Fibroblast of skin of right quadriceps (primary cell): ENCODE results near the gene TMEM164.
"Not testable (repeated sequence)": the region's sequence is repeated elsewhere in the genome, so short reads cannot be mapped to it uniquely, and the experiment has no call there.

Source experiments
- DNase-seq: peaks from one replicate; pipeline ENCODE4 v3.0.0-alpha.2; 2013

TMEM164 gene

GRCh38 chrX:110138557-110138956 is 135.6 kb downstream of the TMEM164 start:
- no peak for DNase-seq

GRCh38 chrX:110139172-110139571 is 136.3 kb downstream of the TMEM164 start:
- DNase-seq = no peak

GRCh38 chrX:110142096-110142495 is 139.2 kb downstream of the TMEM164 start:
- DNase-seq = no peak

- DNase-seq = no peak
These were observed 140.7 kb downstream of the TMEM164 start for GRCh38 chrX:110143454-110144210.

GRCh38 chrX:110145311-110145710 is 142.4 kb downstream of the TMEM164 start:
- DNase-seq = no peak

GRCh38 chrX:110145854-110146253 is 142.9 kb downstream of the TMEM164 start:
- peak; percentile 26 for DNase-seq

- peak; percentile 39 for DNase-seq
These were observed 143.6 kb downstream of the TMEM164 start for GRCh38 chrX:110146521-110146920.

GRCh38 chrX:110153244-110153643 is 150.3 kb downstream of the TMEM164 start:
- no peak for DNase-seq

GRCh38 chrX:110153896-110154295 is 151.0 kb downstream of the TMEM164 start:
- no peak for DNase-seq

- DNase-seq = not testable (repeated sequence)
These were observed 151.4 kb downstream of the TMEM164 start for GRCh38 chrX:110154328-110154727.

- DNase-seq = no peak
These were observed 152.8 kb downstream of the TMEM164 start for GRCh38 chrX:110155759-110156158.

GRCh38 chrX:110156167-110156754 is 153.3 kb downstream of the TMEM164 start:
- DNase-seq = no peak

GRCh38 chrX:110157444-110157843 is 154.5 kb downstream of the TMEM164 start:
- no peak for DNase-seq

GRCh38 chrX:110159235-110159634 is 156.3 kb downstream of the TMEM164 start:
- no peak for DNase-seq

- no peak for DNase-seq
These were observed 157.0 kb downstream of the TMEM164 start for GRCh38 chrX:110159865-110160264.

GRCh38 chrX:110161361-110161686 is 158.4 kb downstream of the TMEM164 start:
- DNase-seq = no peak

- no peak for DNase-seq
These were observed 159.2 kb downstream of the TMEM164 start for GRCh38 chrX:110162131-110162530.

GRCh38 chrX:110162867-110163266 is 160.0 kb downstream of the TMEM164 start:
- DNase-seq = no peak

GRCh38 chrX:110163488-110163887 is 160.6 kb downstream of the TMEM164 start:
- DNase-seq = no peak

GRCh38 chrX:110167952-110168451 is 165.1 kb downstream of the TMEM164 start:
- no peak for DNase-seq

GRCh38 chrX:110168585-110168984 is 165.7 kb downstream of the TMEM164 start:
- peak; percentile 68 for DNase-seq

- no peak for DNase-seq
These were observed 167.1 kb downstream of the TMEM164 start for GRCh38 chrX:110170029-110170428.

- no peak for DNase-seq
These were observed 168.5 kb downstream of the TMEM164 start for GRCh38 chrX:110171442-110171841.

- no peak for DNase-seq
These were observed 169.3 kb downstream of the TMEM164 start for GRCh38 chrX:110172215-110172614.
